NCI-H82 (cell line): ENCODE measurements around the gene AGTR1.
"Not testable (repeated sequence)": the region's sequence is repeated elsewhere in the genome, so short reads cannot be mapped to it uniquely, and the experiment has no call there.

ENCODE experiments used
- DNase-seq: peaks from one replicate; lab custom pipeline; 2025; lab: John Stamatoyannopoulos, UW

The AGTR1 gene

GRCh38 chr3:148718982-148719862 is 21.5 kb downstream of the AGTR1 start:
- DNase-seq, result peak; percentile 26

- DNase-seq, result no peak
Measured at GRCh38 chr3:148720873-148721272, 23.2 kb downstream of the AGTR1 start.

GRCh38 chr3:148723631-148724030 is 25.9 kb downstream of the AGTR1 start:
- DNase-seq, result no peak

DNA sequence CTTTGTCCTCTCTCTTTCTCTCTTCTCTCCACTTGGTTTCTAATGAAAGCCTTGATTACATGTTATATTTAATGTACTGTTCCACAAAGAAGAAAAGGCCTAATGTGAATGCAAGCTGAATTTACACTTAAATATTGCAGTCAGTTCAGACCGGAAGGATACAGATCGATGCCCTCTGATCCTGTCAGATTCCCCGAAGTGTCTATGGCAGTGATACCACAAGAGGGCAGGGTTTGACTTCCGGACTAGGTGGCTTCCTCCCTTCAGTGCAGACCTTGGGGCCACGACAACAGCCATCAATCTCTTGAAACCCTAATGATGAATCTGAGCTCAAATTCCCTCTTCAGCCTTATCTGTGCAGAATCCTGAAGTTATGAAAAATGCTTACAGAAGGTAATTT is 29.5 kb downstream of the AGTR1 start:
- DNase-seq, result peak; percentile 90

GRCh38 chr3:148728753-148729152 is 31.1 kb downstream of the AGTR1 start:
- no peak for DNase-seq

DNA sequence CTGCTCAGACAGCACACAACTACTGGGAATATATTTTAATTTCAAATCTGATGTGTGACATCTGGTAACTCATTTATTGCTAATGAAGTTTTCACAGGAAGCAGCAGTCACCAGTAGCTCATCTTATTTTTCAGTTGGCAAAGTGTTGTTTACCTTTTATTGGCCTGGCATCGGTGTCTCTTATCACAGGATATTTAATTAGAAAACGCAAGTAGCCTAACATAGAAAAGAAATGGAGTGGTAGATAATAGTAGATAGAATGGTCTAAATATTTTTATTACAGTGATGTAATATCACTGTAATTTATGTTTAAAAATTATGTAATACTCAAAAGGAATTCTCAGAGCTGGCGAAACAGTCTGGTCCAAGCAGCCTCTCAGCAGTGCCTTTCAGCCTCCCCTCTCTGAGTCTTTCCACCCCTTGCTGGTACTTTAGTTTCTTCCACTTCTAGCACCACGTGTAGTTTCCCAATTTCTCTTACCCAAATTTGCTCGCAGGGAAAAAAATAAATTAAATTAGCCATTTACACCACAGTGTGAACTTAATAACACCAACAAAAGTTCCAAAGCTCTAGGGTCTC is 31.9 kb downstream of the AGTR1 start:
- no peak for DNase-seq

GRCh38 chr3:148730676-148731075 is 33.0 kb downstream of the AGTR1 start:
- DNase-seq, result no peak

- no peak for DNase-seq
Measured at GRCh38 chr3:148735597-148735996, 37.9 kb downstream of the AGTR1 start.

DNA sequence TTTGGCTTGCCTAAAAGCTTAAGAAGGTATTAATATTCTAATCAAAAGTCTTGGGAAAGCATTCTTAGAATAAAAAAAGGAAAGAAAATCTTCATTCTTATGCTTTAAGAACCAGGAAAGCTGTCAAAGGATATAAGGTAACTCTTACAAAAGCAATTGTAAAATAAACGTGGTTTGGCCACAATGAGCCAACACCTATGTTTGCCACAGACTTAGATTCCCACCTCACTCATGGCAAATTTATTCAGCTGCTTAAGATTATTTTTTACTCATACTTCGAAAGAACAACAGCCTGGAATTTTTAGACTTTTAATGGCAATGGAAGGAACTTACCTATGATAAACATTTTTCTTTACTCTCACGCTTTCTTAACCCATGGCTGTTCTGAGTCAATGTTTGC is 38.4 kb downstream of the AGTR1 start:
- no peak for DNase-seq

DNA sequence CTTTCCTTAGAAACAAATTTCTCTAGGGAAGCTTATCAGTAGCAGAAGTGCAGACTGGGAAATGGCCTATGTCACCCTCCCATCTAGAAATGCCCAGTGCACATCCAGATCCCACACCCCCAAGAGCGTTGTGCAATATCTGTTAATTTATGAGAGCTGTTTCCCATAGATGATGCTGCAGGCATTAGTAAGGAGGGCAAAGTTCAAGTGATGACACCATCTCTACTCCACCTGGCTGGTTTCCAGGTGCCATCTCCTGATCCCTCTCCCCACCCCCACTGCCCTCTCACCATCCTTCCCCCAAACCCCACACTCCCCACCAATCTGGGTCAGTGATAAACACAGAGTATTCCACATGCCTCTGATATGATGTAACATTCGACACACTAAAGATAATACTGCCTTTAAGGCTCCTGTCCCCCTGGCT is 39.4 kb downstream of the AGTR1 start:
- DNase-seq, result no peak

DNA sequence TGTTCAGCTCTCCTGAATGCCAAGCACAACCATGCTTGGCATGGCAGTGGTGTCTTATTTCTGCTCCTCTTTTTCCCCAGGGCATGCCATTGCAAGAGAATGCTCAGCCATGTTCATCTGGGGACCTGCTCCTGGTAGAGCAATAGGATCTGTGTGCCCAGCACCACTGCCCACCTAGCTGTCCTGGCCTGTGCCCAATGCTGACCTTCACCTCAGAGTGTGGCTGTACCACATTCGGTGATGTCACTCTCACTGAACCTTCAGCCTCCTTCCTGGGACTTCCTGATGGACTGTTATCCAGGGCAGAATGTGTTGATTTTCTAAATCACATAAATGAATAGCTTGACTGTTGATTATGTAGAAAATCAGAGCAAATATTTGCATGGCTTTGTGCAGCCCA is 42.0 kb downstream of the AGTR1 start:
- DNase-seq, result no peak

- DNase-seq, result no peak
Measured at GRCh38 chr3:148740291-148740690, 42.6 kb downstream of the AGTR1 start.

DNA sequence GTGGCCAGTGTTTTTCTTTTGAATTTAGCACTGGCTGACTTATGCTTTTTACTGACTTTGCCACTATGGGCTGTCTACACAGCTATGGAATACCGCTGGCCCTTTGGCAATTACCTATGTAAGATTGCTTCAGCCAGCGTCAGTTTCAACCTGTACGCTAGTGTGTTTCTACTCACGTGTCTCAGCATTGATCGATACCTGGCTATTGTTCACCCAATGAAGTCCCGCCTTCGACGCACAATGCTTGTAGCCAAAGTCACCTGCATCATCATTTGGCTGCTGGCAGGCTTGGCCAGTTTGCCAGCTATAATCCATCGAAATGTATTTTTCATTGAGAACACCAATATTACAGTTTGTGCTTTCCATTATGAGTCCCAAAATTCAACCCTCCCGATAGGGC is 43.5 kb downstream of the AGTR1 start:
- DNase-seq, result no peak

DNA sequence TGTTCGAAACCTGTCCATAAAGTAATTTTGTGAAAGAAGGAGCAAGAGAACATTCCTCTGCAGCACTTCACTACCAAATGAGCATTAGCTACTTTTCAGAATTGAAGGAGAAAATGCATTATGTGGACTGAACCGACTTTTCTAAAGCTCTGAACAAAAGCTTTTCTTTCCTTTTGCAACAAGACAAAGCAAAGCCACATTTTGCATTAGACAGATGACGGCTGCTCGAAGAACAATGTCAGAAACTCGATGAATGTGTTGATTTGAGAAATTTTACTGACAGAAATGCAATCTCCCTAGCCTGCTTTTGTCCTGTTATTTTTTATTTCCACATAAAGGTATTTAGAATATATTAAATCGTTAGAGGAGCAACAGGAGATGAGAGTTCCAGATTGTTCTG is 44.4 kb downstream of the AGTR1 start:
- no peak for DNase-seq

GRCh38 chr3:148746053-148746452 is 48.4 kb downstream of the AGTR1 start:
- DNase-seq, result no peak

GRCh38 chr3:148748283-148748682 is 50.6 kb downstream of the AGTR1 start:
- DNase-seq, result no peak

- no peak for DNase-seq
Measured at GRCh38 chr3:148750296-148750695, 52.6 kb downstream of the AGTR1 start.

DNA sequence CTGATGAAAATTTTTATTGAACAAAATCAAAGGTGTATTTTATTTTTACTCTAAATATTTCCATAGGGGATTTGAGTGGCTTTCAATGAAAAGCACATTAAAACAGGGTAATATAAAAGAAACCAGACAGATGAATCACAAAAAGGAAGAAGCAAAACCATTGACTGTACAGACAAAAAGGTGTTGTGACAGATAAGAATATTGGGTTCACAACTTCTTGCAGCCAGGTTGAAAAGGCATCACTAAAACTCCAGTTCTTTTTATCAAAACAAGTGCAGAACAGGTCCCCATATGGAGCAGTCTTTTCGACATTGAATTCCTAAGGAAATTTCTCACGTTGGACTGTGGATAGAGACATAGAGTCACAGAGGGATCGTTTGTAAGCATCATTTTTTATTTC is 53.8 kb downstream of the AGTR1 start:
- no peak for DNase-seq

GRCh38 chr3:148753385-148753784 is 55.7 kb downstream of the AGTR1 start:
- not testable (repeated sequence) for DNase-seq

DNA sequence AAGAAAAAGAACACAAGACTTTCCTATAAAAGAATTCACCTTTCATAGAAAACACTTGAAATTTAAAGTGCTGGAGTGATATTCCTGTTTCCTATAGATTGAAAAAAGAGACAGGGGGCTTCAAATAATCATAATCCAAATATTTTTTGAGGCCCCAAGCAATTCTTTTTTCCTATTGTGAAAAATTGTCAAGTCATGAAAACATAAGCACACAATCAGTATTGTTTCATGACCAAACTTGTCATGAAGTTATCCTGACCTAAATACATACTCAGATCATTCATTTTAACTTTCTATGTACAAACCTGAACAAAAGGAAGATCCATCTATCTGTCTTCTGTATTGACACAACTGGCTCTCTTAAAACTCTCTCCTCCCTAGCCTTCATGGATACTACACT is 57.9 kb downstream of the AGTR1 start:
- DNase-seq, result no peak

GRCh38 chr3:148756311-148756710 is 58.6 kb downstream of the AGTR1 start:
- no peak for DNase-seq

- DNase-seq, result no peak
Measured at GRCh38 chr3:148757238-148758215, 59.8 kb downstream of the AGTR1 start.
